ENCODE data around the gene PHLDB1. TPM values are rescaled to one million over a fixed set of nuclear protein-coding genes. Genes with fewer than 3 reads are reported as not detected.
A peak's percentile ranks its signal among the peaks of the same experiment; 100 is the strongest.

PHLDB1 gene
- total and polyA plus RNA-seq, 2 of the 8 experiments (the other 6 are each of a cell fraction or from before 2014, with no cell fraction given): 53.9 to 74.8 TPM

- Histone ChIP-seq H4K91ac (replicated peaks; ENCODE audit: insufficient read length, low read length) (no peak overlapping the region), H2AK5ac (ENCODE audit: low read depth, low read length) (no peak overlapping the region), H3K23ac (ENCODE audit: insufficient read length) (no peak overlapping the region), H2AFZ (ENCODE audit: low read length) (no peak overlapping the region), H4K20me1 (replicated peaks in 1 of 2; ENCODE audit: control insufficient read depth in 1 of 2, insufficient read depth in 2 of 2, low read length in 2 of 2) (no peaks in the 10 kb centered on the region), H3K9ac (replicated peaks in 1 of 4; ENCODE audit: extremely low read depth in 1 of 4, low read depth in 3 of 4, low read length in 3 of 4) (no peak overlapping the region), H3K79me2 (ENCODE audit: control insufficient read depth in 1 of 2, insufficient read depth in 2 of 2, low read length in 2 of 2) (no peaks in the 10 kb centered on the region), H3K9me3 (ENCODE audit: insufficient read depth in 2 of 2, low read depth in 1 of 2, low read length in 1 of 2) (no peaks in the 10 kb centered on the region; a peak in 1 of 4 replicates), H2BK20ac (ENCODE audit: low read length) (peak overlapping the region; percentile 51; the same call in 1 of the 2 replicates), H3K23me2 (ENCODE audit: low read depth, low read length) (no peaks in the 10 kb centered on the region), H3K18ac (ENCODE audit: extremely low read depth, low read length) (no peak overlapping the region), H2BK5ac (ENCODE audit: low read depth, low read length) (no peak overlapping the region), H3K27ac (ENCODE audit: low read depth, low read length) (no peak overlapping the region), H3K4me3 (ENCODE audit: extremely low read depth in 1 of 4, insufficient read depth in 2 of 4, low read depth in 3 of 4, low read length in 4 of 4) (no peak overlapping the region), H3K79me1 (ENCODE audit: low read depth, low read length) (no peaks in the 10 kb centered on the region), H3K4ac (replicated peaks; ENCODE audit: insufficient read length, low read depth, low read length) (no peak overlapping the region), H2BK15ac (ENCODE audit: low read length) (peak overlapping the region; percentile 7; the same call in 1 of the 2 replicates), H3K27me3 (replicated peaks in 1 of 4; ENCODE audit: control insufficient read depth in 3 of 4, extremely low read depth in 1 of 4, insufficient read depth in 3 of 4, low read length in 3 of 4) (no peaks in the 10 kb centered on the region), H4K5ac (ENCODE audit: insufficient read length, low read depth, low read length) (no peak overlapping the region), H3K4me1 (replicated peaks in 1 of 4; ENCODE audit: control insufficient read depth in 3 of 4, insufficient read depth in 4 of 4, low read length in 3 of 4) (peaks cover 0 to 26% (median 17%) of the 10 kb centered on the region in 4 experiments; a peak in 6 of 7 replicates), H3K36me3 (ENCODE audit: control insufficient read depth in 2 of 4, insufficient read depth in 4 of 4, low read length in 3 of 4) (no peaks in the 10 kb centered on the region), H3K4me2 (ENCODE audit: insufficient read depth in 1 of 2, low read depth in 2 of 2, low read length in 2 of 2) (no peak overlapping the region), H3K14ac (ENCODE audit: insufficient read length) (no peak overlapping the region), H2BK12ac (ENCODE audit: low read depth, low read length) (peak overlapping the region; percentile 11; the same call in 1 of the 2 replicates), H4K8ac (ENCODE audit: extremely low read depth, insufficient read depth, low read length) (no peak overlapping the region), H3K56ac (replicated peaks; ENCODE audit: insufficient read length, low read depth, low read length) (no peak overlapping the region), H2BK120ac (replicated peaks; ENCODE audit: low read depth, low read length) (no peak overlapping the region)
- DNase-seq (ENCODE audit: low read depth in 1 of 2, low spot score in 2 of 2) (no peak), FAIRE-seq (no peak)
- 97% methylated on average over 8 of the region's 8 CpGs; no CpG with 5 or more reads in 1 of the 2 experiments for WGBS, 2 experiments (ENCODE audit: extremely low coverage in 1 of 2, insufficient coverage in 1 of 2, insufficient read length in 1 of 2, insufficient replicate concordance in 2 of 2, low coverage in 1 of 2, low lambda C conversion rate in 2 of 2, missing lambda C conversion rate in 1 of 2)
- ChIA-PET POLR2A (ENCODE audit: partially characterized antibody) (interaction anchor here (1.3 to 7.0 kb wide), 7 partner anchors 11 to 98 kb away, joined by 3 to 46 read pairs (median 5); partner anchors contain the start of gene DDX6), CTCF (ENCODE audit: partially characterized antibody) (interaction anchor here (0.6 to 11.0 kb wide), 9 partner anchors 13 to 900 kb away, joined by 3 to 102 read pairs (median 4); no protein-coding TSS in a partner anchor)
- no peak for TF ChIP-seq ASH2L (IDR thresholded peaks at IDR 0.05; ENCODE audit: low read length)
- no peak for TF ChIP-seq TAF7 (optimal IDR thresholded peaks at IDR 0.05; ENCODE audit: borderline replicate concordance, low read depth, low read length)
- TF ChIP-seq MAX (IDR thresholded peaks at IDR 0.05): no peak
- TF ChIP-seq SP2 (IDR thresholded peaks at IDR 0.05; ENCODE audit: low read length): no peak
- TF ChIP-seq POLR2A (IDR thresholded peaks at IDR 0.05; ENCODE audit: control extremely low read depth in 1 of 2, low read depth in 2 of 2, low read length in 2 of 2): no peak
- no peak for TF ChIP-seq SIRT6 (IDR thresholded peaks at IDR 0.05; ENCODE audit: low read length)
- peak; percentile 92 for TF ChIP-seq KDM1A (IDR thresholded peaks at IDR 0.05; ENCODE audit: borderline replicate concordance, low read length)
- TF ChIP-seq CHD1 (IDR thresholded peaks at IDR 0.05; ENCODE audit: low read depth, low read length): no peak
- TF ChIP-seq SP4 (IDR thresholded peaks at IDR 0.05; ENCODE audit: low read length): no peak
- TF ChIP-seq HDAC2 (IDR thresholded peaks at IDR 0.05; ENCODE audit: borderline replicate concordance in 1 of 2, low read depth in 2 of 2, low read length in 2 of 2): peak in 1 of 2 experiments; percentile 79; a peak in 1 of 4 replicates
- TF ChIP-seq SUZ12 (IDR thresholded peaks at IDR 0.05; ENCODE audit: low read length): no peak
Measured at GRCh38 chr11:118694185-118694584, 86.8 kb downstream of the PHLDB1 start.

Measured in H1 (cell line).